GM21528 (cell line): ENCODE results near the gene MT1X.
A peak's percentile ranks its signal among the peaks of the same experiment; 100 is the strongest.

Source experiments
- ATAC-seq: cut with Tn5 transposase; IDR thresholded peaks from one replicate; pipeline ENCODE4 v1.9.1; 2021; ENCODE audit warnings: mild to moderate bottlenecking, moderate library complexity; ENCODE audit not compliant: unreplicated experiment, low FRiP score

Gene MT1X

GRCh38 chr16:56681939-56682702 is at the start of gene MT1X:
MT1X (plus strand) TSS chr16:56682470; CDS start chr16:56682541, 71 bp downstream.
- ATAC-seq, result peak; percentile 98

GRCh38 chr16:56632848-56633365 is 49.4 kb upstream of the MT1X start:
- no peak for ATAC-seq

GRCh38 chr16:56633535-56633934 is 48.7 kb upstream of the MT1X start:
- ATAC-seq, result no peak

- no peak for ATAC-seq
Measured at GRCh38 chr16:56634715-56635440, 47.4 kb upstream of the MT1X start.

- ATAC-seq, result no peak
Measured at GRCh38 chr16:56635441-56635967, 46.8 kb upstream of the MT1X start.

- no peak for ATAC-seq
Measured at GRCh38 chr16:56636616-56637413, 45.5 kb upstream of the MT1X start.

- ATAC-seq, result no peak
Measured at GRCh38 chr16:56637814-56638750, 44.2 kb upstream of the MT1X start, which contains the start of gene MT1A. MT1A (plus strand) TSS chr16:56638666; CDS start chr16:56638739, 73 bp downstream.

- no peak for ATAC-seq
Measured at GRCh38 chr16:56639045-56639444, 43.2 kb upstream of the MT1X start.

- no peak for ATAC-seq
Measured at GRCh38 chr16:56640076-56640475, 42.2 kb upstream of the MT1X start.

GRCh38 chr16:56641166-56641565 is 41.1 kb upstream of the MT1X start:
- no peak for ATAC-seq

GRCh38 chr16:56643080-56643778 is 39.0 kb upstream of the MT1X start:
- ATAC-seq, result peak; percentile 63

- no peak for ATAC-seq
Measured at GRCh38 chr16:56643833-56644232, 38.4 kb upstream of the MT1X start.

- ATAC-seq, result no peak
Measured at GRCh38 chr16:56645311-56645710, 37.0 kb upstream of the MT1X start.

GRCh38 chr16:56645838-56646237 is 36.4 kb upstream of the MT1X start:
- ATAC-seq, result no peak

GRCh38 chr16:56647641-56648431 is 34.4 kb upstream of the MT1X start:
- ATAC-seq, result no peak

- no peak for ATAC-seq
Measured at GRCh38 chr16:56649271-56649670, 33.0 kb upstream of the MT1X start.

- ATAC-seq, result no peak
Measured at GRCh38 chr16:56649820-56650219, 32.5 kb upstream of the MT1X start.

- no peak for ATAC-seq
Measured at GRCh38 chr16:56651586-56651985, 30.7 kb upstream of the MT1X start, which contains the start of gene MT1B. MT1B (plus strand) TSS chr16:56651886; CDS start chr16:56651954, 68 bp downstream.
